Tibial nerve (tissue), 4 donors: Measurements from ENCODE around the gene AR.

Source experiments
- CTCF ChIP-seq, 5 experiments: fragments of 200-600 bp in 3 of 5; fragments of 450-650 bp in 2 of 5; sonication (generic) in 3 of 5; IDR thresholded peaks; one replicate each; pipeline ENCODE4 v1.5.1; 2016 to 2019; ENCODE audit warnings: antibody characterized with exemption in 5 of 5, mild to moderate bottlenecking in 3 of 5, moderate library complexity in 2 of 5
- EP300 ChIP-seq, 2 donors: sonication (generic); formaldehyde crosslinking; IDR thresholded peaks; one replicate each; pipeline ENCODE4 v1.6.1; 2017; ENCODE audit warnings: antibody characterized with exemption in 2 of 2, mild to moderate bottlenecking in 1 of 2
- POLR2A ChIP-seq, 2 donors: fragments of 450-650 bp; IDR thresholded peaks; one replicate each; pipeline ENCODE4 v1.6.1; 2017; ENCODE audit warnings: antibody characterized with exemption in 2 of 2, mild to moderate bottlenecking in 2 of 2, moderate library complexity in 2 of 2

GRCh38 chrX:67583171-67583570 is 39.4 kb downstream of the AR start:
- TF ChIP-seq CTCF (IDR thresholded peaks at IDR 0.05) (no peak), EP300 (IDR thresholded peaks at IDR 0.05) (no peak), POLR2A (IDR thresholded peaks at IDR 0.05) (no peak)
